GM12873 (cell line): Measurements from ENCODE around the gene ITGA1.

Experiments used
- CTCF ChIP-seq: IDR thresholded peaks from 2 replicates; pipeline ENCODE4 v1.5.1; 2012; ENCODE audit warnings: low read depth, mild to moderate bottlenecking, moderate library complexity, low read length, control low read depth; ENCODE audit not compliant: insufficient read depth; ENCODE audit errors: missing control alignments

The ITGA1 gene

GRCh38 chr5:52767217-52767743 is 20.4 kb upstream of the ITGA1 start:
- no peak for TF ChIP-seq CTCF

GRCh38 chr5:52767766-52768480 is 19.8 kb upstream of the ITGA1 start:
- no peak for TF ChIP-seq CTCF

- TF ChIP-seq CTCF, result no peak
Observed at GRCh38 chr5:52769061-52769460, 18.7 kb upstream of the ITGA1 start.

- no peak for TF ChIP-seq CTCF
Observed at GRCh38 chr5:52770287-52770939, 17.3 kb upstream of the ITGA1 start.

- TF ChIP-seq CTCF, result no peak
Observed at GRCh38 chr5:52771343-52772039, 16.2 kb upstream of the ITGA1 start.

GRCh38 chr5:52772668-52773067 is 15.0 kb upstream of the ITGA1 start:
- no peak for TF ChIP-seq CTCF

- TF ChIP-seq CTCF, result no peak
Observed at GRCh38 chr5:52773342-52773741, 14.4 kb upstream of the ITGA1 start.
